ES-I3 (cell line): ENCODE data around the gene RERE.
"Not testable (repeated sequence)": the region's sequence is repeated elsewhere in the genome, so short reads cannot be mapped to it uniquely, and the experiment has no call there.

Source experiments
- H3K36me3 ChIP-seq: 2 replicates; pipeline ENCODE4 v1.6.1; 2013; ENCODE audit warnings: mild to moderate bottlenecking, low read length, control low read depth, moderate library complexity; ENCODE audit not compliant: insufficient read depth
- H3K4me1 ChIP-seq: 2 replicates; pipeline ENCODE4 v1.6.1; 2013; ENCODE audit warnings: mild to moderate bottlenecking, control low read depth, low read length; ENCODE audit not compliant: insufficient read depth
- H3K9ac ChIP-seq: 2 replicates; pipeline ENCODE4 v1.6.1; 2013; ENCODE audit warnings: low read depth, mild to moderate bottlenecking, low read length, moderate library complexity
- H3K9me3 ChIP-seq: 2 replicates; pipeline ENCODE4 v1.6.1; 2013; ENCODE audit warnings: mild to moderate bottlenecking, low read length, moderate library complexity; ENCODE audit not compliant: control insufficient read depth, insufficient read depth

The RERE gene

GRCh38 chr1:8382051-8382505, 435.4 kb downstream of the RERE start:
- Histone ChIP-seq H3K9ac (no peak overlapping the region), H3K9me3 (no peaks in the 10 kb centered on the region), H3K36me3 (no peaks in the 10 kb centered on the region), H3K4me1 (peaks cover 11% of the 10 kb centered on the region; the same call in 1 of the 2 replicates)

- H3K9ac ChIP-seq, result no peak overlapping the region
- peaks cover 11% of the 10 kb centered on the region; the same call in 1 of the 2 replicates for H3K4me1 ChIP-seq
- no peaks in the 10 kb centered on the region for H3K9me3 ChIP-seq
- H3K36me3 ChIP-seq, result no peaks in the 10 kb centered on the region
These were observed 435.8 kb downstream of the RERE start for GRCh38 chr1:8381618-8382017.

DNA sequence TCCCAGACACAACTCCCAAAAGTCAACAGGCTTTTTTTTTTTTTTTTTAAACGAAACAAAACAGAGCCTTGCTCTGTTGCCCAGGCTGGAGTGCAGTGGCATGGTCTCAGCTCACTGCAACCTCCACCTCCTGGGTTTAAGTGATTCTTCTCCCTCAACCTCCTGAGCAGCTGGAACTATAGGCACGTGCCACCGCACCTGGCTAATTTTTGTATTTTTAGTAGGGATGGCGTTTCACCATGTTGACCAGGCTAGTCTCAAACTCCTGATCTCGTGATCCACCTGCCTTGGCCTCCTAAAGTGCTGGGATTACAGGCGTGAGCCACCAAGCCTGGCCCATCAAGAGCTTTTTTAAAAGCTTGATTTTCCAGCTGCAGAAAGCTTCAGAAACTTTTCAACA, 437.1 kb downstream of the RERE start:
- not testable (repeated sequence) for H3K9ac ChIP-seq, H3K36me3 ChIP-seq, H3K9me3 ChIP-seq
- peaks cover 11% of the 10 kb centered on the region; the same call in 1 of the 2 replicates for H3K4me1 ChIP-seq

GRCh38 chr1:8379513-8380186, 437.8 kb downstream of the RERE start:
- Histone ChIP-seq H3K36me3 (no peaks in the 10 kb centered on the region), H3K4me1 (peaks cover 11% of the 10 kb centered on the region; the same call in 1 of the 2 replicates), H3K9ac (no peak overlapping the region), H3K9me3 (no peaks in the 10 kb centered on the region)

DNA sequence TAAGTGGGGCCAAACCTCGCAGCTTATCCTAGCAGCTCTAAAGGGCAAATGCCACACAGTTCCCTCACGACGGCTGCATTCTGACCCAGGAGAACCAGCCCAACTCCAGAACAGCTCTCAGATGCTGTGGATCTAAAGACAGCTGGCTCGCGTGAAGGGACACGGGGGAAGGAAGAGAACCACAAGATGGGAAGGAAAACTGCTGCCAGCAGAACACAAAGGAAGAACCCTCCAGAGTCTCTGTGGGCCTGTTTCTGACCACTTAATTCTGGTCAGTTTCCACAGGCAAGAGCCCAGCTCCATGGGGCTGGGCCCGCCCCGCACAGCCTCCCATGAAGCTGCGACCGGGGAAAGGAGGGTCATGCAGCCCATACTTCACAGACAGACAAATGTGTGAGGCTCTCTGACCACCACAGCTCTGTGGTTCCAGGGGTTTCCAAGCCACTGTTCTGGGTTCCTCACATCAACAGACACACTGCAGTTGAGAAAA, 438.4 kb downstream of the RERE start:
- no peak overlapping the region for H3K9ac ChIP-seq
- peaks cover 12% of the 10 kb centered on the region for H3K4me1 ChIP-seq
- H3K9me3 ChIP-seq, result no peaks in the 10 kb centered on the region
- H3K36me3 ChIP-seq, result no peaks in the 10 kb centered on the region

- H3K36me3 ChIP-seq, result no peaks in the 10 kb centered on the region
- no peaks in the 10 kb centered on the region for H3K9me3 ChIP-seq
- no peak overlapping the region for H3K9ac ChIP-seq
- peaks cover 20% of the 10 kb centered on the region for H3K4me1 ChIP-seq
These were observed 439.3 kb downstream of the RERE start for GRCh38 chr1:8378178-8378577.

DNA sequence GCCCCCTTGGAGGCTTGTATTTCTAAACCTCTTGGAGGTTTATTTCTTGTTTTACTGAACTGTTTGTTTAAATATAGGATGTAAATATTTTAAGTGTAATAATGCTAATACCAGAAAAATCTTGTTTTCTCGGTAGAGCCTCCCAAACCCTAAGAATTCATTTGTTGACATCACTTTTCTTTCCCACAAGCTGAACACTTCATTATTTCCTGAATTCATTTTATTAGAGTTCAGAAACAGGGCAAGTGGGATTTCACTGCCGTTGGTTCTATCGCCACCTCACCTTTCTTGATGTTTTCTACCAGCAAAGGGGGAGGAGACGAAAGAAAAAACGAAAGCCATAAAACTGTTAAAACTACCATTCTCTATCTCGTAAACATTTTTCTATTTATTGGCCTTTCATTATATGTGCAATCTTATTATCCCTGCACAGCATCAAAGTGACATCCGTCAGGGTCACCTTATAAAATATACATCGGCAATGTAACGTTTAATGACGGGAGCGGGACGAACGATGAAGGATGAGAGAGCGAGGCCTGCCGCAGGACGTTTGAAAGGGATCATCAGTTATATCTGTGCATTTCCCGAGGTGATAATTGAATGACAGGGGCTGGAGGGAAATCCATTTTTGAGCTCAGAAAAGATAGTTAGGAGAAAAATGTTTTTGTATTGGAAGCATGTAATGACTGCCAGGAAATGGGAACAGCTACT, 440.0 kb downstream of the RERE start:
- 0 out of 2 replicates have a peak, but pooled peaks cover 2% of the 10 kb centered on the region for H3K36me3 ChIP-seq
- no peaks in the 10 kb centered on the region for H3K9me3 ChIP-seq
- no peak overlapping the region for H3K9ac ChIP-seq
- H3K4me1 ChIP-seq, result peaks cover 26% of the 10 kb centered on the region

GRCh38 chr1:8376358-8376840, 441.0 kb downstream of the RERE start:
- Histone ChIP-seq H3K36me3 (0 out of 2 replicates have a peak, but pooled peaks cover 2% of the 10 kb centered on the region), H3K4me1 (peaks cover 27% of the 10 kb centered on the region), H3K9me3 (no peaks in the 10 kb centered on the region), H3K9ac (no peak overlapping the region)

- H3K9ac ChIP-seq, result no peak overlapping the region
- H3K4me1 ChIP-seq, result peaks cover 38% of the 10 kb centered on the region
These were observed 442.6 kb downstream of the RERE start for GRCh38 chr1:8374812-8375211.

GRCh38 chr1:8374356-8374755, 443.1 kb downstream of the RERE start:
- H3K9me3 ChIP-seq, result no peaks in the 10 kb centered on the region
- 0 out of 2 replicates have a peak, but pooled peaks cover 2% of the 10 kb centered on the region for H3K36me3 ChIP-seq
- peaks cover 38% of the 10 kb centered on the region for H3K4me1 ChIP-seq
- H3K9ac ChIP-seq, result no peak overlapping the region

More at GRCh38 chr1:8374812-8375211, 442.6 kb downstream of the RERE start:
- no peaks in the 10 kb centered on the region for H3K9me3 ChIP-seq
- 0 out of 2 replicates have a peak, but pooled peaks cover 2% of the 10 kb centered on the region for H3K36me3 ChIP-seq

GRCh38 chr1:8373581-8374241, 443.7 kb downstream of the RERE start:
- no peak overlapping the region for H3K9ac ChIP-seq
- peaks cover 38% of the 10 kb centered on the region for H3K4me1 ChIP-seq

GRCh38 chr1:8373125-8373524, 444.3 kb downstream of the RERE start:
- Histone ChIP-seq H3K4me1 (peaks cover 38% of the 10 kb centered on the region), H3K36me3 (0 out of 2 replicates have a peak, but pooled peaks cover 2% of the 10 kb centered on the region), H3K9me3 (no peaks in the 10 kb centered on the region), H3K9ac (no peak overlapping the region)

More at GRCh38 chr1:8373581-8374241, 443.7 kb downstream of the RERE start:
- H3K36me3 ChIP-seq, result 0 out of 2 replicates have a peak, but pooled peaks cover 2% of the 10 kb centered on the region
- H3K9me3 ChIP-seq, result no peaks in the 10 kb centered on the region

DNA sequence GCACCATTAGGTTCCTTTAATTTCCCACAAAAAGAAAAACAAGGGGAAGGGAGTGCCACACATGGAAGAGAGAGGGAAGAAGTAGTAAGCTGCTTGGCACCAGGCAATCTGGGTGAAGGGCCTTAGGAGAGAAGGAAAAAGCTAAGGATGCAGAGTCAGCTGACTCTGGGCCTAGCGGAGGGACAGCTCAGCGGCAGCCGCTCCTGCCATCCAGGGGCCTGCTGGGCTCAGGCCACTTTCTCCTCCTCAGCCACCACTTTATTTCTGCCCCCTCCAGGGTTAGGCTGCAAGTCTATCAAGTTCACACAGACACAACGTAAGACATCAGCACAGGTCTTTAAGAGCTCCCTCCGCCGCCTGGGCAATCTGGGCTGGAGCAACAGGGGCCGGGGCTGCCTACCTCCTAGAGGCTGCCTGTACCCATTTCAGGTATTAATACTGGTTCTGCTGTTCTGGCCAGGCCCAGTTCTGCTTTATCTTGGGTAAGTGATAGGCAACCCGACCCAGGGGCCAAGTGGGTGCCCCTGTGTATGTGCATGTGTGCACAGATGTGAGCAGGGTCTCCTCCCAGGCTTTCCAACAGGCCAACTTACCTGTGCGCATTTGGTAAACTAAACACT, 446.0 kb downstream of the RERE start:
- peaks cover 38% of the 10 kb centered on the region for H3K4me1 ChIP-seq
- 0 out of 2 replicates have a peak, but pooled peaks cover 2% of the 10 kb centered on the region for H3K36me3 ChIP-seq
- H3K9ac ChIP-seq, result no peak overlapping the region
- no peaks in the 10 kb centered on the region for H3K9me3 ChIP-seq

DNA sequence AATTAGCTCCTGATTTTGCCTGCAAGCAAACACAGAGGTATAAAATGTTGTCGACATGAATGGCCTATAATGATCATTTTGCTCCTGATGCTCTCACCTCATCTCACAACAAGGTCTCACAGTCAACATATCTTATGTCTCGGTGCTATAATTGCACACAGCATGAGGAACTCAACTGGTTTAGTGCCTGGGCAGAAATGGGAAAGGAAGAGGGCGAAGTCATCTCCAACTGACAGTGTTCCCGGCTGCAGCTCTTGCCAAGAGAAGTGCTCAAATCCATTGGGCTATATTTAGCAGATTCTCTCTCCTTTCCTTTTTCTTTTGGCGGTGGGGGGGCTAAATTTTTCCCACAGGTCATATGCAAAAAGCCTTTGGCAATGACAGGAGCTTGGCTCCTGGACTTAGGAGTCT, 446.5 kb downstream of the RERE start:
- peaks cover 38% of the 10 kb centered on the region for H3K4me1 ChIP-seq
- H3K36me3 ChIP-seq, result 0 out of 2 replicates have a peak, but pooled peaks cover 2% of the 10 kb centered on the region
- no peaks in the 10 kb centered on the region for H3K9me3 ChIP-seq
- H3K9ac ChIP-seq, result no peak overlapping the region
